H1 (cell line): ENCODE measurements around the gene PPP1R9A. TPM values are rescaled to one million over a fixed set of nuclear protein-coding genes. Genes with fewer than 3 reads are reported as not detected.

Experiments
- CTCF ChIA-PET: fragments of 300-600 bp; sonication (Branson Sonifier 250); formaldehyde crosslinking; loops from one replicate; lab custom pipeline; 2021; ENCODE audit not compliant: partially characterized antibody; lab: Charles Lee
- POLR2A ChIA-PET: fragments of 300-600 bp; sonication (Branson Sonifier 250); formaldehyde crosslinking; loops from one replicate; lab custom pipeline; 2021; ENCODE audit warnings: inconsistent platforms; ENCODE audit not compliant: partially characterized antibody; lab: Charles Lee
- DNase-seq, 2 experiments: peaks; one replicate each; pipeline versions ENCODE4 v3.0.0 to v3.0.0-alpha.2; 2010 to 2022; ENCODE audit warnings: low spot score in 2 of 2, low read depth in 1 of 2, mixed read lengths in 1 of 2
- FAIRE-seq: peaks from 2 replicates; lab custom pipeline; 2011; peaks lifted over from hg19 to GRCh38; lab: Jason Lieb, UNC
- H2AFZ ChIP-seq: 2 replicates; pipeline ENCODE4 v1.8.1; 2012; ENCODE audit warnings: low read length, inconsistent platforms
- H2AK5ac ChIP-seq: 2 replicates; pipeline ENCODE4 v1.6.1; 2013; ENCODE audit warnings: low read depth, low read length
- H2BK120ac ChIP-seq: replicated peaks from 2 replicates; pipeline ENCODE3; 2013; ENCODE audit warnings: low read depth, low read length, inconsistent platforms
- H2BK12ac ChIP-seq: 2 replicates; pipeline ENCODE4 v1.6.1; 2013; ENCODE audit warnings: low read depth, low read length
- H2BK15ac ChIP-seq: 2 replicates; pipeline ENCODE4 v1.6.1; 2013; ENCODE audit warnings: low read length
- H2BK20ac ChIP-seq: 2 replicates; pipeline ENCODE4 v1.6.1; 2013; ENCODE audit warnings: low read length
- H2BK5ac ChIP-seq: 2 replicates; pipeline ENCODE4 v1.6.1; 2013; ENCODE audit warnings: low read depth, low read length
- H3K14ac ChIP-seq: 2 replicates; pipeline ENCODE4 v1.6.1; 2013; ENCODE audit warnings: inconsistent platforms; ENCODE audit not compliant: insufficient read length
- H3K18ac ChIP-seq: 2 replicates; pipeline ENCODE4 v1.6.1; 2013; ENCODE audit warnings: low read length; ENCODE audit errors: extremely low read depth
- H3K23ac ChIP-seq: 2 replicates; pipeline ENCODE4 v1.6.1; 2013; ENCODE audit warnings: inconsistent platforms; ENCODE audit not compliant: insufficient read length
- H3K23me2 ChIP-seq: 2 replicates; pipeline ENCODE4 v1.6.1; 2013; ENCODE audit warnings: low read depth, low read length
- H3K27ac ChIP-seq: 2 replicates; pipeline ENCODE4 v1.6.1; 2011; ENCODE audit warnings: low read depth, low read length, inconsistent platforms
- H3K27me3 ChIP-seq, 4 experiments: replicated peaks in 1 of 4; 1 replicate in 1 of 4; 2 replicates in 3 of 4; pipeline versions ENCODE4 v1.6.1 to v1.8.1; 2011 to 2013; ENCODE audit warnings: low read length in 3 of 4, mild to moderate bottlenecking in 3 of 4, inconsistent platforms in 2 of 4, mixed read lengths in 2 of 4, moderate library complexity in 1 of 4; ENCODE audit not compliant: control insufficient read depth in 3 of 4, insufficient read depth in 3 of 4; ENCODE audit errors: extremely low read depth in 1 of 4
- H3K36me3 ChIP-seq, 4 experiments: 2 replicates each; pipeline versions ENCODE4 v1.6.1 to v1.8.1; 2011 to 2013; ENCODE audit warnings: mild to moderate bottlenecking in 4 of 4, low read length in 3 of 4, moderate library complexity in 2 of 4, control low read depth in 1 of 4, inconsistent platforms in 1 of 4; ENCODE audit not compliant: insufficient read depth in 4 of 4, control insufficient read depth in 2 of 4
- H3K4ac ChIP-seq: replicated peaks from 2 replicates; pipeline ENCODE3; 2013; ENCODE audit warnings: low read length, low read depth, mixed read lengths, inconsistent platforms; ENCODE audit not compliant: insufficient read length
- H3K4me1 ChIP-seq, 4 experiments: replicated peaks in 1 of 4; 1 replicate in 1 of 4; 2 replicates in 3 of 4; pipeline versions ENCODE4 v1.6.1 to v1.8.1; 2011 to 2013; ENCODE audit warnings: low read length in 3 of 4, inconsistent platforms in 2 of 4, mixed read lengths in 1 of 4; ENCODE audit not compliant: insufficient read depth in 4 of 4, control insufficient read depth in 3 of 4
- H3K4me2 ChIP-seq, 2 experiments: 2 replicates each; pipeline versions ENCODE4 v1.6.1 to v1.8.1; 2011 to 2013; ENCODE audit warnings: low read depth in 2 of 2, low read length in 2 of 2, control low read depth in 1 of 2, inconsistent platforms in 1 of 2, mild to moderate bottlenecking in 1 of 2; ENCODE audit not compliant: insufficient read depth in 1 of 2
- H3K4me3 ChIP-seq, 4 experiments: fragments of 200-600, 300-600 bp in 1 of 4; sonication (generic), shearing (Covaris generic), sonication (Bioruptor Twin) in 1 of 4; 2 replicates each; pipeline versions ENCODE4 v1.5.1 to v1.8.1; 2011 to 2016; ENCODE audit warnings: low read length in 4 of 4, low read depth in 3 of 4, control low read depth in 2 of 4, inconsistent platforms in 2 of 4, mild to moderate bottlenecking in 2 of 4, mixed read lengths in 1 of 4, moderate library complexity in 1 of 4; ENCODE audit not compliant: insufficient read depth in 2 of 4; ENCODE audit errors: extremely low read depth in 1 of 4
- H3K56ac ChIP-seq: replicated peaks from 2 replicates; pipeline ENCODE3; 2013; ENCODE audit warnings: low read depth, mild to moderate bottlenecking, mixed read lengths, low read length, inconsistent platforms; ENCODE audit not compliant: insufficient read length
- H3K79me1 ChIP-seq: 2 replicates; pipeline ENCODE4 v1.6.1; 2013; ENCODE audit warnings: low read depth, low read length, control low read depth
- H3K79me2 ChIP-seq, 2 experiments: 2 replicates each; pipeline versions ENCODE4 v1.6.1 to v1.8.1; 2012 to 2013; ENCODE audit warnings: low read length in 2 of 2, mild to moderate bottlenecking in 2 of 2, inconsistent platforms in 1 of 2; ENCODE audit not compliant: insufficient read depth in 2 of 2, control insufficient read depth in 1 of 2
- H3K9ac ChIP-seq, 4 experiments: replicated peaks in 1 of 4; 1 replicate in 1 of 4; 2 replicates in 3 of 4; pipeline versions ENCODE4 v1.6.1 to v1.8.1; 2011 to 2013; ENCODE audit warnings: low read depth in 3 of 4, low read length in 3 of 4, control low read depth in 2 of 4, mild to moderate bottlenecking in 2 of 4, moderate library complexity in 2 of 4, inconsistent platforms in 1 of 4; ENCODE audit errors: extremely low read depth in 1 of 4
- H3K9me3 ChIP-seq, 2 experiments: 2 replicates each; pipeline versions ENCODE4 v1.6.1 to v1.8.1; 2012 to 2013; ENCODE audit warnings: mild to moderate bottlenecking in 2 of 2, moderate library complexity in 2 of 2, control low read depth in 1 of 2, inconsistent platforms in 1 of 2, low read depth in 1 of 2, low read length in 1 of 2, mixed read lengths in 1 of 2; ENCODE audit not compliant: insufficient read depth in 2 of 2
- H4K20me1 ChIP-seq, 2 experiments: replicated peaks in 1 of 2; 2 replicates each; pipeline versions ENCODE3 to v1.8.1; 2011 to 2013; ENCODE audit warnings: inconsistent platforms in 2 of 2, low read length in 2 of 2, mild to moderate bottlenecking in 1 of 2; ENCODE audit not compliant: insufficient read depth in 2 of 2, control insufficient read depth in 1 of 2
- H4K5ac ChIP-seq: 2 replicates; pipeline ENCODE4 v1.6.1; 2013; ENCODE audit warnings: low read length, low read depth, mixed read lengths, inconsistent platforms; ENCODE audit not compliant: insufficient read length
- H4K8ac ChIP-seq: 2 replicates; pipeline ENCODE4 v1.8.0; 2013; ENCODE audit warnings: mild to moderate bottlenecking, moderate library complexity, low read length, inconsistent platforms; ENCODE audit not compliant: insufficient read depth; ENCODE audit errors: extremely low read depth
- H4K91ac ChIP-seq: replicated peaks from 2 replicates; pipeline ENCODE3; 2013; ENCODE audit warnings: low read length, mixed read lengths, inconsistent platforms; ENCODE audit not compliant: insufficient read length
- MAFK ChIP-seq: IDR thresholded peaks from 2 replicates; pipeline ENCODE4 v1.6.1; 2012; ENCODE audit warnings: low read depth, mild to moderate bottlenecking, improper control_type of control experiment, low read length
- SIX5 ChIP-seq: IDR thresholded peaks from 2 replicates; pipeline ENCODE4 v1.6.1; 2011; ENCODE audit warnings: mild to moderate bottlenecking, low read depth, low read length
- WGBS, 2 experiments: shearing (Covaris generic) in 1 of 2; methylation state at CpG; one replicate each; pipeline versions ENCODE4 v1.1.6 to v1.1.7; 2013 to 2015; ENCODE audit warnings: low lambda C conversion rate in 2 of 2, mixed read lengths in 2 of 2, inconsistent platforms in 1 of 2, low coverage in 1 of 2, missing lambda C conversion rate in 1 of 2; ENCODE audit not compliant: insufficient replicate concordance in 2 of 2, insufficient coverage in 1 of 2, insufficient read length in 1 of 2; ENCODE audit errors: extremely low coverage in 1 of 2, missing lambda C conversion rate in 1 of 2; 5-methylcytosine and 5-hydroxymethylcytosine counted together
- polyA plus RNA-seq, 7 experiments: library from polyadenylated mRNA; depleted of rRNA in 3 of 7; stranded (reverse) in 5 of 7; unstranded in 2 of 7; fragments of >200 nt in 5 of 7; fragments of 200-250 nt in 2 of 7; gene quantifications; 1 replicate in 5 of 7; 2 replicates in 1 of 7; 4 replicates in 1 of 7; pipeline versions ENCODE4 v1.2.1 to v1.2.3, GENCODE V29; 2011 to 2013; ENCODE audit warnings: missing spikeins in 2 of 7, mixed read lengths in 2 of 7
- total RNA-seq: library from RNA; stranded (reverse); fragmentation: NEBNext Ultra II Directional; extraction: Animal tissue kit (Norgen Biotek cat#: 25700); gene quantifications from 2 replicates; pipeline ENCODE4 v1.2.1, GENCODE V29; 2021

The PPP1R9A gene
- total and polyA plus RNA-seq, 2 of the 8 experiments (the other 6 are each of a cell fraction or from before 2014, with no cell fraction given) = 3.0 to 20.3 TPM

GRCh38 chr7:95267754-95268153 lies 360.4 kb downstream of the PPP1R9A start:
- POLR2A ChIA-PET = no interaction called here
- no peaks in the 10 kb centered on the region for H3K23me2 ChIP-seq
- peaks cover 0 to 3% (median 0%) of the 10 kb centered on the region in 4 experiments; a peak in 2 of 7 replicates for H3K4me1 ChIP-seq
- no peak overlapping the region for H3K23ac ChIP-seq
- H4K20me1 ChIP-seq = no peaks in the 10 kb centered on the region
- 0 out of 2 replicates have a peak, but pooled peaks have one; percentile 37 for TF ChIP-seq MAFK
- no peak for TF ChIP-seq SIX5
- TF ChIP-seq, all 59 proteins: peak for 1
- Histone ChIP-seq H3K9me3 (no peaks in the 10 kb centered on the region), H3K79me2 (no peaks in the 10 kb centered on the region), H3K56ac (no peak overlapping the region), H3K14ac (no peak overlapping the region), H3K27ac (no peak overlapping the region), H2BK120ac (no peak overlapping the region), H3K9ac (no peak overlapping the region), H3K79me1 (no peaks in the 10 kb centered on the region), H2BK15ac (no peak overlapping the region), H2BK20ac (no peak overlapping the region), H2BK12ac (no peak overlapping the region), H4K8ac (no peak overlapping the region), H4K5ac (no peak overlapping the region), H3K27me3 (no peaks in the 10 kb centered on the region), H3K36me3 (peaks cover 0 to 3% (median 0%) of the 10 kb centered on the region in 4 experiments; a peak in 1 of 8 replicates), H2AFZ (no peak overlapping the region), H3K4ac (no peak overlapping the region), H3K18ac (no peak overlapping the region), H3K4me2 (no peak overlapping the region), H4K91ac (no peak overlapping the region), H2BK5ac (no peak overlapping the region), H2AK5ac (no peak overlapping the region), H3K4me3 (no peak overlapping the region)
- CTCF ChIA-PET = interaction anchor here (3.5 kb wide), 1 partner anchor 209 kb away, joined by 14 read pairs; no protein-coding TSS in a partner anchor
- FAIRE-seq (no peak), DNase-seq (no peak)
- 90% methylated on average over 2 of the region's 2 CpGs; no CpG with 5 or more reads in 1 of the 2 experiments for WGBS, 2 experiments
